GM12864 (cell line): Measurements from ENCODE around the gene ARVCF.

ENCODE experiments used
- DNase-seq: peaks from one replicate; pipeline ENCODE4 v3.0.0-alpha.2; 2011; ENCODE audit warnings: low read depth
- H3K4me3 ChIP-seq: 2 replicates; pipeline ENCODE4 v1.5.1; 2011; ENCODE audit warnings: mild to moderate bottlenecking, low read depth, low read length, control low read depth
- TF ChIP-seq, protein P1 (sequence below): IDR thresholded peaks from 2 replicates; pipeline ENCODE4 v1.5.1; 2011; ENCODE audit warnings: low read depth, mild to moderate bottlenecking, moderate library complexity, low read length, control low read depth, inconsistent platforms; ENCODE audit errors: missing control alignments

ARVCF gene

GRCh38 chr22:19969141-19969928, 47.3 kb downstream of the ARVCF start:
- H3K4me3 ChIP-seq = no peak overlapping the region
- no peak for DNase-seq
- TF ChIP-seq, protein P1, sequence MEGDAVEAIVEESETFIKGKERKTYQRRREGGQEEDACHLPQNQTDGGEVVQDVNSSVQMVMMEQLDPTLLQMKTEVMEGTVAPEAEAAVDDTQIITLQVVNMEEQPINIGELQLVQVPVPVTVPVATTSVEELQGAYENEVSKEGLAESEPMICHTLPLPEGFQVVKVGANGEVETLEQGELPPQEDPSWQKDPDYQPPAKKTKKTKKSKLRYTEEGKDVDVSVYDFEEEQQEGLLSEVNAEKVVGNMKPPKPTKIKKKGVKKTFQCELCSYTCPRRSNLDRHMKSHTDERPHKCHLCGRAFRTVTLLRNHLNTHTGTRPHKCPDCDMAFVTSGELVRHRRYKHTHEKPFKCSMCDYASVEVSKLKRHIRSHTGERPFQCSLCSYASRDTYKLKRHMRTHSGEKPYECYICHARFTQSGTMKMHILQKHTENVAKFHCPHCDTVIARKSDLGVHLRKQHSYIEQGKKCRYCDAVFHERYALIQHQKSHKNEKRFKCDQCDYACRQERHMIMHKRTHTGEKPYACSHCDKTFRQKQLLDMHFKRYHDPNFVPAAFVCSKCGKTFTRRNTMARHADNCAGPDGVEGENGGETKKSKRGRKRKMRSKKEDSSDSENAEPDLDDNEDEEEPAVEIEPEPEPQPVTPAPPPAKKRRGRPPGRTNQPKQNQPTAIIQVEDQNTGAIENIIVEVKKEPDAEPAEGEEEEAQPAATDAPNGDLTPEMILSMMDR = no peak

- no peak for DNase-seq
- no peak overlapping the region for H3K4me3 ChIP-seq
- TF ChIP-seq, protein P1 = no peak
These were observed 48.2 kb downstream of the ARVCF start for GRCh38 chr22:19968450-19968891.

- TF ChIP-seq, protein P1 = no peak
- no peak overlapping the region for H3K4me3 ChIP-seq
- DNase-seq = no peak
These were observed 48.7 kb downstream of the ARVCF start for GRCh38 chr22:19967850-19968449.

DNA sequence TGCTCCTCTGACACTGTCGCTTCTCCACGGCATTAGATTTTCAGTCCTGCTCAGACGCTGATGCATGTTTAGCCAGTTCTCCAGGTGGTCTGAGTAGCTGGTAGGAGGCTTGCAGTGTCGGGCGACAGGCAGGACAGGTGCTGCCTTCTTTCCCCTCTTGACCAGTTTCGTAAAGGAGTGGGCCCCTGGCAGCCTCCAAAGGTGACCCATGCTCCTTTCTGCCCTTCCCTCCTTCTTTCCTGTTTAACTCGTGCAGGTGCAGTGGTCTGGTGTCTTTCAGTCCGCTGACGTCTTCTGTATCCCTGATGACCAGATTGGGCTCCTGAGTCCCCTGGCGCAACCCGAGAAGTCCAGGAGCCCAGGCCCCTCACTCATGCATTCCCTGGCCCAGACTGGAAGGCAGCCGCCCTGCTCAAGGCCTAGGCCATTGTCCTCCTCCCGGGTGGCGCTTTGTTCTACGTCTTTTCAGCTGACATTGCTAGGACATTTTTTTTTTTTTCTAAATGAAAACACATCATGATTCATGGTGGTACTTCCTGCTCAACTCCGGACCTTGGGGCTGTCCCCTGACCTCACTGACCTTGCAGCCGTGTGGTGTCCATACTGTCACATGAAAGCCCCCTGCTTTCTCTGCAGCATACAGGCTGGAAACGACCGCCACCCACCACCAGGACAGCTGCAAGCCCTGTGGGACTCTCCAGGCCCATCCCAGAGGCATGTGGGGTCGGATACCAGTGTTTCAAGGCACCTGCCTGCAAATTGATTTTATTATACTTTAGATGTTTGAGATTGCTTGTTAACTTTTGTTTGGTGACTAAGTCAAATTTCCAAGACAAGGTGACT, 49.5 kb downstream of the ARVCF start:
- DNase-seq = no peak
- H3K4me3 ChIP-seq = no peak overlapping the region
- TF ChIP-seq, protein P1 = no peak

DNA sequence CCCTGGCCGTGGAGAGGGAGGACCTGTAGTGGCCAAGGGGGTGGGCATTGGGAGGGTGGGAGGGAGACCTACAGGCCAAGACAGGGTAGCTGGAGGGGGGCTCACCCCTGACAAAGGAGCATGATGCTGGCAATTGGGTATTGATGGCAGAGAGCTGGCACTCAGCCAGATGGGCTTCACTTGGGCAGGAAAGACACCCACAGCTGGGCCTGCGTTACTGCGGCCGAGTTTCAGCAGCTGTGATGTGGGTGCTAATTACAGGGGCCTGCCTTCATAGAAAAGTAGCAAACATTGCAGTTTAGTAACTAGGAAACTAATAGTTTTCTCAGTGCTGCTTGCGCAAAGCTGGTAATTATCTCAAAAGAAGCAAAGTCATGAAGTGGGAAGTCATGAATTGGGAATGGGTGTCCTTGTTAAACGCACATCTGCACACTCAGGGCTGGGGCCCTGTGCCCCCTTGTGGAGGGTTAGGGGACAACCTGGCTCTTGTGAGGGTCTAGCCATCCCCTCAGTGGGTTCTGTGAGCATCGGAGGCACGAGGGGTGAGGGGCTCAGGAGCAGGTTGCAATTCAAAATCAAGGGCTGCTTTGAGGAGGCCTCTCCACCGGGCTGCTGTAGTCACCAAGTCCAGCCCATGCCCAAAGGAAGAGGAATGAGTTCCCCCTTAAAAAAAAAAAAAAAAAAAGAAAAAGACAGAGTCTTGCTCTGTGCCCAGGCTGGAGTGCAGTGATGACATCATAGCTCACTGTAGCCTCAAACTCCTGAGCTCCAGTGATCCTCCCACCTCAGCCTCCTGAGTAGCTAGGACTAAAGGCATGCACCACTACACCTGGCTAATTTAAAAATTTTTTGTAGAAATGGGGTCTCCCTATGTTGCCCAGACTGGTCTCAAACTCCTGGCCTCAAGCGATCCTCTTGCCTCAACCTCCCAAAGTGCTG, 50.6 kb downstream of the ARVCF start:
- no peak for DNase-seq
- TF ChIP-seq, protein P1 = peak; percentile 35
- no peak overlapping the region for H3K4me3 ChIP-seq

GRCh38 chr22:19964701-19965386, 51.8 kb downstream of the ARVCF start:
- TF ChIP-seq, protein P1 = no peak
- no peak overlapping the region for H3K4me3 ChIP-seq
- no peak for DNase-seq
